HepG2 (cell line): Measurements from ENCODE around the gene CAB39. TPM values are rescaled to one million over a fixed set of nuclear protein-coding genes. Genes with fewer than 3 reads are reported as not detected.

ENCODE experiments used
- CENPT ChIP-seq: sonication (generic); formaldehyde crosslinking; IDR thresholded peaks from 2 replicates; pipeline ENCODE4 v1.8.0; 2022; ENCODE audit warnings: low read depth, mild to moderate bottlenecking, moderate library complexity, missing genetic modification reagents
- CREBL2 ChIP-seq: sonication (generic); formaldehyde crosslinking; IDR thresholded peaks from 2 replicates; pipeline ENCODE4 v1.8.1; 2023; ENCODE audit warnings: missing genetic modification reagents, mild to moderate bottlenecking, borderline replicate concordance
- DZIP1 ChIP-seq: sonication (generic); formaldehyde crosslinking; IDR thresholded peaks from 2 replicates; pipeline ENCODE4 v1.5.0; 2020; ENCODE audit warnings: mild to moderate bottlenecking, missing genetic modification reagents
- FIP1L1 ChIP-seq: fragments of 200-400 bp; formaldehyde crosslinking; IDR thresholded peaks from 2 replicates; pipeline ENCODE4 v1.6.1; 2018; ENCODE audit warnings: low read depth, mild to moderate bottlenecking, low read length, moderate library complexity, borderline replicate concordance; ENCODE audit not compliant: insufficient read depth
- FOXK2 ChIP-seq: fragments of 450-650 bp; IDR thresholded peaks from 2 replicates; pipeline ENCODE4 v1.6.1; 2016
- GPN1 ChIP-seq: sonication (generic); formaldehyde crosslinking; IDR thresholded peaks from 2 replicates; pipeline ENCODE4 v1.5.1; 2020; ENCODE audit warnings: missing genetic modification reagents, borderline replicate concordance
- GTF2F1 ChIP-seq: fragments of 150-350 bp; IDR thresholded peaks from 2 replicates; pipeline ENCODE4 v1.6.1; 2014; ENCODE audit warnings: low read length
- IRX3 ChIP-seq: sonication (generic); formaldehyde crosslinking; IDR thresholded peaks from 2 replicates; pipeline ENCODE4 v1.8.1; 2023; ENCODE audit warnings: mild to moderate bottlenecking, low read depth, missing genetic modification reagents, borderline replicate concordance
- KLF6 ChIP-seq: IDR thresholded peaks from 2 replicates; pipeline ENCODE4 v1.8.0; 2016; ENCODE audit warnings: missing biosample characterization, missing genetic modification reagents
- MAFG ChIP-seq: sonication (generic); formaldehyde crosslinking; IDR thresholded peaks from 2 replicates; pipeline ENCODE4 v1.5.1; 2020; ENCODE audit warnings: mild to moderate bottlenecking, missing genetic modification reagents
- NFE2 ChIP-seq: sonication (generic); formaldehyde crosslinking; IDR thresholded peaks from 2 replicates; pipeline ENCODE4 v1.4.0; 2020; ENCODE audit warnings: missing genetic modification reagents
- TOPORS ChIP-seq: sonication (generic); formaldehyde crosslinking; IDR thresholded peaks from 2 replicates; pipeline ENCODE4 v1.8.0; 2023; ENCODE audit warnings: mild to moderate bottlenecking, missing genetic modification reagents
- TRIM22 ChIP-seq: fragments of 450-650 bp; IDR thresholded peaks from 2 replicates; pipeline ENCODE4 v1.6.1; 2017
- ZBTB1 ChIP-seq: sonication (generic); formaldehyde crosslinking; IDR thresholded peaks from 2 replicates; pipeline ENCODE4 v1.4.0; 2020; ENCODE audit warnings: missing genetic modification reagents, borderline replicate concordance
- ZKSCAN8 ChIP-seq: IDR thresholded peaks from 2 replicates; pipeline ENCODE4 v1.6.1; 2016; ENCODE audit warnings: borderline replicate concordance, missing genetic modification reagents, missing compliant biosample characterization
- ZNF207 ChIP-seq: fragments of 450-650 bp; IDR thresholded peaks from 2 replicates; pipeline ENCODE4 v1.6.1; 2016; ENCODE audit warnings: antibody characterized with exemption, borderline replicate concordance
- ZNF263 ChIP-seq: sonication (generic); formaldehyde crosslinking; IDR thresholded peaks from 2 replicates; pipeline ENCODE4 v1.4.0; 2020; ENCODE audit warnings: missing genetic modification reagents
- ZNF331 ChIP-seq: sonication (generic); formaldehyde crosslinking; IDR thresholded peaks from 2 replicates; pipeline ENCODE4 v1.4.0; 2020; ENCODE audit warnings: missing genetic modification reagents
- ZNF547 ChIP-seq: sonication (generic); formaldehyde crosslinking; IDR thresholded peaks from 2 replicates; pipeline ENCODE4 v1.5.1; 2020; ENCODE audit warnings: mild to moderate bottlenecking, missing genetic modification reagents
- ZNF770 ChIP-seq: sonication (generic); formaldehyde crosslinking; IDR thresholded peaks from 2 replicates; pipeline ENCODE4 v1.5.0; 2020; ENCODE audit warnings: mild to moderate bottlenecking, missing genetic modification reagents
- polyA plus RNA-seq, 8 experiments: library from polyadenylated mRNA; depleted of rRNA in 3 of 8; stranded (reverse) in 7 of 8; unstranded in 1 of 8; fragments of >200 nt; fragmentation: Illumina TruSeq in 4 of 8; extraction: Trizol in 4 of 8; gene quantifications; 2 replicates each; pipeline versions ENCODE4 v1.2.1 to v1.2.3, GENCODE V29; 2011 to 2016; ENCODE audit warnings: low read depth in 4 of 8, missing spikeins in 1 of 8, mixed read lengths in 1 of 8; ENCODE audit not compliant: insufficient read depth in 1 of 8
- total RNA-seq, 5 experiments: library from RNA; depleted of rRNA; stranded (reverse); fragments of >200 nt; fragmentation: Illumina TruSeq; extraction: Trizol; gene quantifications; 2 replicates each; pipeline ENCODE4 v1.2.3, GENCODE V29; 2016; ENCODE audit warnings: low read depth in 1 of 5

The CAB39 gene
- total and polyA plus RNA-seq, 2 of the 13 experiments (the other 11 are each of a cell fraction or from before 2014, with no cell fraction given), result 19.3 to 45.3 TPM

- TF ChIP-seq DZIP1 (CRISPR knock-in tag) (no peak), GPN1 (CRISPR knock-in tag) (no peak), GTF2F1 (0 out of 2 replicates have a peak, but pooled peaks have one; percentile 62), ZNF547 (CRISPR knock-in tag) (peak; percentile 51; the same call in 1 of the 2 replicates), ZNF263 (CRISPR knock-in tag) (peak; percentile 26; the same call in 1 of the 2 replicates), KLF6 (CRISPR knock-in tag) (0 out of 2 replicates have a peak, but pooled peaks have one; percentile 36), FOXK2 (no peak), NFE2 (CRISPR knock-in tag) (no peak), TRIM22 (no peak), ZNF207 (no peak), TOPORS (CRISPR knock-in tag) (peak; percentile 94), MAFG (CRISPR knock-in tag) (no peak), CENPT (CRISPR knock-in tag) (no peak), ZBTB1 (no peak), ZKSCAN8 (CRISPR knock-in tag) (peak; percentile 33; the same call in 1 of the 2 replicates), FIP1L1 (no peak), CREBL2 (no peak; the same call in 1 of the 2 replicates), IRX3 (CRISPR knock-in tag) (no peak; the same call in 1 of the 2 replicates), ZNF770 (CRISPR knock-in tag) (peak; percentile 43; the same call in 1 of the 2 replicates), ZNF331 (CRISPR knock-in tag) (peak; percentile 90)
Measured at GRCh38 chr2:230712443-230713330, at the start of gene CAB39 (continued).
